Measurements from ENCODE around the gene GRIN2A.

DNA sequence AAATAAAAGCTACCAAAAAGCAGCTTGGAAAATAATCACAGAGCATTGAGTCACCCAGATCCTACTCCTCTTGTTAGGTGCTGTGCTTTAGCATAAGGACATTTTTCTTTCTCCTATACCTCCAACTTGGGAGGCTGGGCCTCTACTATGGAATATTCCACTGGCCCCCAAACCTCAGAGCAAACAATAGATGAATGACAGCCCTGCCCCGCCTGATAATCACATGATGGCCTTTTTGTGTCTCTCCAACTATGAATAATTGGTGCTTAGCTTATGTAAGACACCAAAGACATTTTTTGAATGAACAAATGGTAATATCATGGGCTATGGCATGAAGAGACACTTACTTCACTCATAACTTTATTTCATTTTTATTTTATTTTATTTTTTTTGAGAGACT, 250.2 kb downstream of the GRIN2A start:
- TF ChIP-seq POLR2AphosphoS5 (IDR thresholded peaks at IDR 0.05; ENCODE audit: borderline replicate concordance, low read depth, low read length) (no peak), EZH2 (IDR thresholded peaks at IDR 0.05) (no peak), FOXP2 (optimal IDR thresholded peaks at IDR 0.05; ENCODE audit: control extremely low read depth, extremely low read length, insufficient read depth) (no peak)

Measured in SK-N-MC (cell line).